ENCODE measurements around the gene ZC3H12D.
"Not testable (repeated sequence)": the region's sequence is repeated elsewhere in the genome, so short reads cannot be mapped to it uniquely, and the experiment has no call there.

The ZC3H12D gene

GRCh38 chr6:149484733-149485700 lies at the start of gene ZC3H12D:
Gene ZC3H12D (minus strand): TSS chr6:149485014. CDS start chr6:149474543, 10,471 bp downstream.
- no peak for DNase-seq

- no peak for DNase-seq
Measured at GRCh38 chr6:149529650-149530049, 44.8 kb upstream of the ZC3H12D start.

GRCh38 chr6:149515494-149515893 lies 30.7 kb upstream of the ZC3H12D start:
- DNase-seq, result no peak

- no peak for DNase-seq
Measured at GRCh38 chr6:149513915-149514314, 29.1 kb upstream of the ZC3H12D start.

- no peak for DNase-seq
Measured at GRCh38 chr6:149510793-149511512, 26.1 kb upstream of the ZC3H12D start.

- no peak for DNase-seq
Measured at GRCh38 chr6:149508485-149508884, 23.7 kb upstream of the ZC3H12D start.

GRCh38 chr6:149503872-149504271 lies 19.1 kb upstream of the ZC3H12D start:
- no peak for DNase-seq

- DNase-seq, result no peak
Measured at GRCh38 chr6:149503276-149503675, 18.5 kb upstream of the ZC3H12D start.

- DNase-seq, result no peak
Measured at GRCh38 chr6:149501768-149502167, 17.0 kb upstream of the ZC3H12D start.

- no peak for DNase-seq
Measured at GRCh38 chr6:149501201-149501600, 16.4 kb upstream of the ZC3H12D start.

- no peak for DNase-seq
Measured at GRCh38 chr6:149500096-149500495, 15.3 kb upstream of the ZC3H12D start.

- DNase-seq, result no peak
Measured at GRCh38 chr6:149499066-149499465, 14.3 kb upstream of the ZC3H12D start.

- DNase-seq, result no peak
Measured at GRCh38 chr6:149497365-149497764, 12.6 kb upstream of the ZC3H12D start.

- not testable (repeated sequence) for DNase-seq
Measured at GRCh38 chr6:149496597-149496996, 11.8 kb upstream of the ZC3H12D start.

- not testable (repeated sequence) for DNase-seq
Measured at GRCh38 chr6:149495349-149496016, 10.7 kb upstream of the ZC3H12D start.

- DNase-seq, result not testable (repeated sequence)
Measured at GRCh38 chr6:149494810-149495209, 10.0 kb upstream of the ZC3H12D start.

- DNase-seq, result no peak
Measured at GRCh38 chr6:149493761-149494320, 9.0 kb upstream of the ZC3H12D start.

- DNase-seq, result no peak
Measured at GRCh38 chr6:149492798-149493343, 8.1 kb upstream of the ZC3H12D start.

- DNase-seq, result no peak
Measured at GRCh38 chr6:149489967-149490366, 5.2 kb upstream of the ZC3H12D start.

GRCh38 chr6:149488815-149489214 lies 4.0 kb upstream of the ZC3H12D start:
- no peak for DNase-seq

- no peak for DNase-seq
Measured at GRCh38 chr6:149487316-149487715, 2.5 kb upstream of the ZC3H12D start.
